Fibroblast of pulmonary artery (primary cell): ENCODE measurements around the gene RARA.

Experiments used
- DNase-seq: peaks from one replicate; pipeline ENCODE4 v3.0.0-alpha.2; 2010; ENCODE audit warnings: low read depth
- H3K4me3 ChIP-seq: replicated peaks from 2 replicates; pipeline ENCODE4 v1.5.1; 2011; ENCODE audit warnings: low read depth, mild to moderate bottlenecking, control low read depth, low read length, moderate library complexity
- CTCF ChIP-seq: IDR thresholded peaks from 2 replicates; pipeline ENCODE4 v1.5.1; 2011; ENCODE audit warnings: mild to moderate bottlenecking, control low read depth, low read length, inconsistent platforms; ENCODE audit errors: missing control alignments

RARA gene

GRCh38 chr17:40338058-40338457 lies 29.1 kb downstream of the RARA start:
- no peak overlapping the region for H3K4me3 ChIP-seq
- TF ChIP-seq CTCF = no peak
- DNase-seq = no peak

DNA sequence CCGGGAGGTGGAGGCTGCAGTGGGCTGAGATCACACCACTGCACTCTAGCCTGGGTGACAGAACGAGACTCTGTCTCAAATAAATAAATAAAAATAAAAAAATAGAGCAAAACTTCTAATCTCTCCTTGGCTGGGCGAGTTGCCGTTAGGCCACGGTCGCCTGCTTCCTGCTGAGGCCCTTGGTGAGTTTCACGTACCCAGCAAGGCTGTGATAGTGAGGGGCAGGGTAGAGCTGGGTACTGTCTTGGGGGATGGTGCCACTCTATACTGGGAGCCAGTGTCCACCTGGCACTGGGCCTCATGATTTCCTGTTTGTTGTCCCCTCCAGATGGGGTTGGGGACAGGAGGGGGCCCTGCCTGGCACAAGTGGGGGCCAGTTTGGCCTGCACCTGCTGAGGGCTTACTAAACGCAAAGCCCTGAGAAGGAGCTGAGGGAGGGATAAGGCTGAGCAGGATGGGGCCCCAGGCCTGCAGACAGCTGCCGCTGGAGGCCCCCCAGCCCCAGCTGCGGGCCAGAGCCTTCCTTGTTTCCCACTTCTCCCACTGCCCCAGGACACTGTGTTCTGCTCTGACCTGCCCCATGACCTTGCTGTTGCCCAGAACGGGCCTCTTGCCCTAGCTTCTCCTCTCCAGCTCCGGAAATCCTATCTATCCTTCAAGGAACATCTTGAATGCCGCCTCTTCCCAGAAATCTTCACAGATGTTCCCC lies 30.1 kb downstream of the RARA start:
- no peak overlapping the region for H3K4me3 ChIP-seq
- no peak for TF ChIP-seq CTCF
- DNase-seq = no peak

DNA sequence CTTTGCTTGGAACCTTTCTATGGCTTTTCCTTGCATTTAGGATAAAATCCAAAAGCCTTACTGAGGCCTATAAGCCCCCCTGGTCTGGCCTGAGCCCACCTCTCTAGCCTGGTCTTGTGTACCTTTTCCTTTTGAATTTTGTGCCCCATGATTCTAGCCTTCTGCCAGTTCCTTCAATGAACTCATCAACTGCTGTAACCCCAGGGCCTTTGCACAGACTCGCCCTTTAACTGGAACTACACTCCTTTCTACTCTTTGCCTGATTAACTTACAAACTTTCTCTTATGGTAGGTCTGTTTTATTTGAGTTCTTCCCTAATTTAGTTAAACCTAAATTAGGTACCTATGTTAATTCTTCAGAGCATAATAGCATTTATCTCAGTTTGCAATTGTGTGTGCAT lies 31.3 kb downstream of the RARA start:
- DNase-seq = no peak
- H3K4me3 ChIP-seq = no peak overlapping the region
- TF ChIP-seq CTCF = no peak

GRCh38 chr17:40340880-40341807 lies 32.2 kb downstream of the RARA start:
- H3K4me3 ChIP-seq = peak overlapping the region; percentile 84
- no peak for TF ChIP-seq CTCF
- peak; percentile 79 for DNase-seq

- peak; percentile 71 for DNase-seq
- H3K4me3 ChIP-seq = peak overlapping the region; percentile 84
- no peak for TF ChIP-seq CTCF
These were observed 33.0 kb downstream of the RARA start for GRCh38 chr17:40341808-40342503.

- DNase-seq = no peak
- peak overlapping the region; percentile 84 for H3K4me3 ChIP-seq
- TF ChIP-seq CTCF = no peak
These were observed 33.7 kb downstream of the RARA start for GRCh38 chr17:40342504-40343218.
